Measurements from ENCODE around the gene ATF6B.

The ATF6B gene

GRCh38 chr6:32127717-32128592 lies at the start of gene ATF6B:
Gene ATF6B (minus strand): TSS chr6:32128246. CDS start chr6:32128207, 39 bp downstream.
- Histone ChIP-seq H3K36me3 (peaks cover 38% of the 10 kb centered on the region), H3K9me3 (no peaks in the 10 kb centered on the region), H3K4me3 (ENCODE audit: low read depth in 1 of 2, low read length in 1 of 2) (peak within 1 kb of the TSS; percentile 90 to 92), H3K4me1 (ENCODE audit: control insufficient read depth in 1 of 2, insufficient read depth in 1 of 2, low read depth in 1 of 2, low read length in 1 of 2) (peaks cover 27 to 35% of the 10 kb centered on the region in 2 experiments), H3K27me3 (peaks cover 13% of the 10 kb centered on the region), H3K27ac (peak within 1 kb of the TSS; percentile 88)
- TF ChIP-seq, protein P1, sequence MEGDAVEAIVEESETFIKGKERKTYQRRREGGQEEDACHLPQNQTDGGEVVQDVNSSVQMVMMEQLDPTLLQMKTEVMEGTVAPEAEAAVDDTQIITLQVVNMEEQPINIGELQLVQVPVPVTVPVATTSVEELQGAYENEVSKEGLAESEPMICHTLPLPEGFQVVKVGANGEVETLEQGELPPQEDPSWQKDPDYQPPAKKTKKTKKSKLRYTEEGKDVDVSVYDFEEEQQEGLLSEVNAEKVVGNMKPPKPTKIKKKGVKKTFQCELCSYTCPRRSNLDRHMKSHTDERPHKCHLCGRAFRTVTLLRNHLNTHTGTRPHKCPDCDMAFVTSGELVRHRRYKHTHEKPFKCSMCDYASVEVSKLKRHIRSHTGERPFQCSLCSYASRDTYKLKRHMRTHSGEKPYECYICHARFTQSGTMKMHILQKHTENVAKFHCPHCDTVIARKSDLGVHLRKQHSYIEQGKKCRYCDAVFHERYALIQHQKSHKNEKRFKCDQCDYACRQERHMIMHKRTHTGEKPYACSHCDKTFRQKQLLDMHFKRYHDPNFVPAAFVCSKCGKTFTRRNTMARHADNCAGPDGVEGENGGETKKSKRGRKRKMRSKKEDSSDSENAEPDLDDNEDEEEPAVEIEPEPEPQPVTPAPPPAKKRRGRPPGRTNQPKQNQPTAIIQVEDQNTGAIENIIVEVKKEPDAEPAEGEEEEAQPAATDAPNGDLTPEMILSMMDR (IDR thresholded peaks at IDR 0.05) = no peak

GRCh38 chr6:32177183-32177787 lies 49.2 kb upstream of the ATF6B start:
- Histone ChIP-seq H3K9me3 (no peaks in the 10 kb centered on the region), H3K27me3 (no peaks in the 10 kb centered on the region), H3K4me1 (ENCODE audit: control insufficient read depth in 1 of 2, insufficient read depth in 1 of 2, low read depth in 1 of 2, low read length in 1 of 2) (peaks cover 50 to 58% of the 10 kb centered on the region in 2 experiments), H3K27ac (peak overlapping the region; percentile 97), H3K36me3 (peaks cover 20% of the 10 kb centered on the region), H3K4me3 (ENCODE audit: low read depth in 1 of 2, low read length in 1 of 2) (peak overlapping the region; percentile 75 to 92)
- TF ChIP-seq, protein P1 (IDR thresholded peaks at IDR 0.05) = no peak

- Histone ChIP-seq H3K36me3 (peaks cover 14% of the 10 kb centered on the region), H3K27me3 (no peaks in the 10 kb centered on the region), H3K4me1 (ENCODE audit: control insufficient read depth in 1 of 2, insufficient read depth in 1 of 2, low read depth in 1 of 2, low read length in 1 of 2) (peaks cover 50 to 58% of the 10 kb centered on the region in 2 experiments), H3K9me3 (no peaks in the 10 kb centered on the region), H3K27ac (peak overlapping the region; percentile 97), H3K4me3 (ENCODE audit: low read depth in 1 of 2, low read length in 1 of 2) (peak overlapping the region; percentile 75 to 92)
- TF ChIP-seq, protein P1 (IDR thresholded peaks at IDR 0.05) = no peak
Observed at GRCh38 chr6:32176476-32177182, 48.6 kb upstream of the ATF6B start.

DNA sequence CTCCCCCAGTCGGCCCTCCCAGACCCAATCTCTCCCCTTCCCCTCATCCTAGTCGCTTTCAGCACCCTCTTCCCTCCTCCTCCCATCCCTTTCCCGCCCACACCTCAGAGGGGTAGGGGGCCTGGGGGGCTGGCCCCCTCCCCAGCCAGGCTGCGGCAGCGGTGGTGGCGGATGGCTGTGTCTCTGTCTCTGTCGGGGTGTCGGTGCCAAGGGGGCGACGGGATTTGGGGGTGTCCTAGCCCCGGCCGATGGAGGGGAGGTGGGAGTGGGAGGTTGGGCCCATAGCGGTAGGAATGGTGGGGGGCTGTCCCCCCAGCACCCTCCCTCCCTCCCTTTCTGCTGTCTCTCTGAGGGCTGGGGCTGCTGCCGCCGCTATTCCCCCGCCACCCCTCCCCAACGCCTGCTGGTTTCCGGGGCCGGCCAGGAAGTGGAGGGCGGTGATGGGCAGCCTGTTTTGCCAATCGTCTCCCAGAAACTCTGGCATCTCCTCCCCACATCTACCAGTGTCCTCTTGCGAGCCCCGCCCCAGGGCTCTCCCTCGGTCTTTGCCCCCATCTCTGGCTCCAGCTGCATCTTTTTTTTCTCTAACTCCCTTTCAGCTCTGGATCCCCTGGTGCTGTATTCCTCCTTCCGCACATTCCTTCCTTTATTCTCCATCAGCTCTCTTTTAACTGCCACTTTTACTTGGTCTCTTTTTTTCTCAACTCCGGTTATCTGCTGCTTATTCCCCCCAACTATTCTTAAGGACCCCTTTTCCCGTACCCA lies 47.8 kb upstream of the ATF6B start, which contains the start of gene AGPAT1:
Gene AGPAT1, minus strand, starts transcription at position 374 of the 765 bp plus-strand sequence. CDS start 4,588 bp downstream, outside the sequence.
- Histone ChIP-seq H3K4me1 (ENCODE audit: control insufficient read depth in 1 of 2, insufficient read depth in 1 of 2, low read depth in 1 of 2, low read length in 1 of 2) (peaks cover 50 to 58% of the 10 kb centered on the region in 2 experiments), H3K27me3 (no peaks in the 10 kb centered on the region), H3K9me3 (no peaks in the 10 kb centered on the region), H3K27ac (peak within 1 kb of the TSS; percentile 97), H3K36me3 (peaks cover 11% of the 10 kb centered on the region), H3K4me3 (ENCODE audit: low read depth in 1 of 2, low read length in 1 of 2) (peak within 1 kb of the TSS; percentile 75 to 92)
- TF ChIP-seq, protein P1 (IDR thresholded peaks at IDR 0.05) = peak; percentile 26

GRCh38 chr6:32175322-32175710 lies 47.3 kb upstream of the ATF6B start:
- Histone ChIP-seq H3K36me3 (peaks cover 11% of the 10 kb centered on the region), H3K27ac (peak overlapping the region; percentile 97), H3K27me3 (no peaks in the 10 kb centered on the region), H3K9me3 (no peaks in the 10 kb centered on the region), H3K4me1 (ENCODE audit: control insufficient read depth in 1 of 2, insufficient read depth in 1 of 2, low read depth in 1 of 2, low read length in 1 of 2) (peaks cover 50 to 58% of the 10 kb centered on the region in 2 experiments), H3K4me3 (ENCODE audit: low read depth in 1 of 2, low read length in 1 of 2) (peak overlapping the region; percentile 75 to 92)
- TF ChIP-seq, protein P1 (IDR thresholded peaks at IDR 0.05) = no peak
